Measurements from ENCODE around the gene ZNF423.

The ZNF423 gene

DNA sequence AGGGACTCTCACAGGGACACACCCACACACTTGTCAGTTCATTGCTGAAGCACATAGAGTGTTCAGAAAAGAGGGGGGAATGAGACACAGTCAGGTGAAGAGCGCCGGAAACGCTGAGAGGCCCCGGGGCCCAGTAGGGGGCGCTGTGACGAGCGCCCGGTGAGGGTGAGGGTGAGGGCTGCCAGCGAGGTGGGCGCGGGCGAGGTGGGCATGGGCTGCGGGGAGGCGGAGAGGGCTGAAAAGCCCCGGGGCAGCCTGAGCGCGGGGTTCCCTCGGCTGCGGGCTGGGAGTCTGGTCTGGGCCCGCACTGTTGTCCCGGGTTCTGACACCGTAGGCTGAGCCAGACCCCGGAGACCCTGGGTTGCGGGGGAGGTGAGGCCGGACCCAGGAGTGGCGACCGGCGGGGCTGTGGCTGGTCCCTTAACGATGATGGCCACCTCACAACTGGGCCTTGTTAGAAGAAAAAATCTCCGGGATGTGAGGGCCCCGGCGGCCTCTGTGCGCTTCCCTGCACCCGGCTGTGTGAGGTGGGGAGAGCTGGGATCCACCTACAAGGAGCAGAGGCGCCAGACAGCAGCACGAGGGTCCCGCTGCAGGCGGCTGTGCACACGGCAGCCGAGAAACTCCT lies 390.9 kb downstream of the ZNF423 start:
- no peak for DNase-seq

DNA sequence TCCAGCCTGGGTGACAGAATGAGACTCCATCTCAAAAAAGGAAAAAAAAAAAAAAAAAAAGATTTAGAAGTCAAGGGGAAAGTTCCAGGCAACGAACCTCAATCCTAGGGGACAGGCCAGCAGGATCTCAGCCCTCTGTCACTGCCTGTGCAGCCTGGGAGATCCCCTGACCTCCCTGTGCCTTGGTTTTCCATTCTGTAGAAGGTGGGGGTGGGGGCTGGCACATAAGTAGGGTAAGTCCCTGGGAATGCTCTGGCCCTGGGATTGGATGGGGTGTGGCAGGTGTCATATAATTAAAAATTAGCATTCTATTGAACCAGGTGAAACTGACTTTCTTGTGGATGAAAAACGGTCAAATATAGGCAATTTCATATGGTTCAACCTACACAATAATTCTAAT lies 391.8 kb downstream of the ZNF423 start:
- DNase-seq, result no peak

DNA sequence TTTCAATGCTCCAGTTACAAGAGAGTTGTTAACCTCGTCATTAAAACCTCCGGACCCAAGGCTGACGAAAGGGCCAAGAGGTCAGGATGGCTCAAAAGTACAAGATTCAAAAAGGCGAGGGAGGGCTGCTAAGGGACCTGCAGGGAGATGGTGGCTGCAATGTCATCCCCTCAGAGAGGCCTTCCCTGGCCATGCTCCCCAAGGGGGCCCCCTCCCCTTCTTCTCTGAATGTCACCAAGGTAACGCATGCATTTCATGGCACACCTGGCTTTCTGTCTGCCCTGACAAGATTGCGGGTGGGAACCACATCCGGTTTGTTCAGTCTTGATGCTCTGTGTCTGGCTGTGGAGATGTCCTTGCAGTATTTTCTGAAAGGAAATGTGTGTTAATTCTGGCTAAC lies 392.4 kb downstream of the ZNF423 start:
- DNase-seq, result peak; percentile 62

DNA sequence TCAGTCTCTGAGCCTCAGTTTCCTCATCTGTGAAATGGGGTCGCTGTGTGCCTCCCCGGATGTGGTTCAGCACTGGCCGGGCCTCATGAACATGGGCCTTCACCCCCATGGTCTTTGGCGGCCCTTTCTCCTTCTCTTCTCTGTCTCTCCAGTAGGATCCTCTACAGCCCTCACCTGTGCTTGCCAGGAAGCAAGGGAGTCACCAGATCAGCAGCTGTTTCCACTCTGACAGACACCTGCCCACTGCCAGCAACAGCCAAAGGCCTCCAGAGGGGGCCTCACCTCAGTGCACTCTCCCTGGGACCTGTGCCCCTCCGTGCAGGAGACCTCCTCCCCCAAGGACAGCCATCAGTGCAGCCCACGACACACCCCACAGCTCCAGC lies 392.9 kb downstream of the ZNF423 start:
- peak; percentile 79 for DNase-seq

DNA sequence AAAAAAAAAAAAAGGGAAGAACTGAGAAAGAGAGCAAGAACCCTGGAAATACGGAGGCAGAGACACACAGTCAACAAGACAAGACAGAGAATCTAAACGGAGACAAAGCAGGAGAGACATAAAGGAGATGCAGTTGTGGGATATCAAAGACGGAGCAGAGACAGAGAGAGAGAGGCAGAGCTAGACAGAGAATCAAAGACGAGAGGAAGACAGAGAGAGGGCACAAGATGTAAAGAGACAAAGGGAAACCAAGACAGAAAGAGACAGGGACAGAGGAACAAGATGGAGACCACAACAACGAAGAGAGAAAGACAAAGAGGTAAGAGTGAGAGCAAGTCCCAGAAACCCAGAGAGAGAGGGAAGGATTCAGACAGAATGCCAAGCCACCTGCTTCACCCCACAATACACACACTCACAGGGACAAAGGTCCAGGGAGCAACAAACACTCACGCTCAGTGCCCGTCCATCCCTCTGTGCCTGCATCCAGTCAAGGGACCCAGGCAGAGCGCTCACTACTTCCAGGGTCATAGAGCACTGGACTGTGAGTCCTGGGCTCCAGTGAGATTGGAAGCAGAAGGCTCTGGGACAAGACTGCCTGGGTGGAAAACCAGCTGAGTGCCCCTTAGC lies 393.4 kb downstream of the ZNF423 start:
- DNase-seq, result no peak

DNA sequence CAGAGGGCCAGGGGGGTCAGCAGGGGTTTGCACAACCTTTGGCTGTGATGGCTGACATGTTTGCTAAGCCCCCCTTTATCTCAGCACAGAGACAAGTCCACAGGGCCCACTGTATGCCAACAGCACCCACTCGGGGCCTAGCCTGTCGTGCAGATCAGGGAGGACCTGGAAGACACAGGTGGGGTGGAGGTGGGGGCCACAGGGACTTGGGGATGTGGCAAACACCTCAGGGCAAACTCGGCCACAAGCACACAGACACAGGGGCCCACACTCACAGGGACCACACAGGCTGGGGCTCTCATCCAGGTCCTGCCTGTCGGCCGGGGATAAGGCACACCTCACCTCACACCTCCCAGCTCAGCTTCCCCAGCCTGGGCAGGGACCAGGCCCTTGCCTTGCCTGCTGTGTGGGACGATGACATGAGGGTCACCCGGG lies 394.4 kb downstream of the ZNF423 start:
- no peak for DNase-seq

DNA sequence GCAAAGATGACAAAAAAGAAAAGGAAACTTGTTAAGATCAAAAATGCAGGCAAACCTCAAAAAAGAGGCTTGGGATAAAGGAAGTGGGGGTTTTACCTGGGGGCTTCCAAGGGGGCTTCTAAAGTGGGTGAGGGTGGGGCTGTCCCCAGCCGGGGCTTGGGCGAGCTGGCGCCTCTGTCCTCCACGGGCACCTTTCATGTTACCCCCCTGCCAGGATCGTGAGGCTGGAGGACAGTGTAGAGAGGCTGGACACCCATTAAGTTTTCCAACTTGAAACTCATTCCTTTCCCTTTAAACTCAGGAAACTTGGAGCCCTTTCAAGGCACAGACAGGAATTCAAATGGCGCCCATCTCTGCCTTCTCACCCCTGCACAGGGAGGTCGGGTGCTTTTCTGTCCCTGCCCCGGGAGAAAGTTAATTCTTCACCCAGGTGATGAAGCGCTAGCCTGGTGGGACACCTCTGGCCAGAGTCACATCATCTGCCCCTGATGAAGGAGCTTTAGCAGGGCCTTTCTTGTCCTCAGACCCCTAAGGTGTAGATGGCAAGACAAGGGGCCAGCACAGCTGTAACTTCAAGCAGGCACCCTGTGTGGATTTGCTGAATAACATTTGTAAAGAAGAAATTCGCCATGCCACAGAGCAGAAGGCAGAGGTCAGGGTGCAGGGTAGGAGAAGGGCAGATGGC lies 395.0 kb downstream of the ZNF423 start:
- DNase-seq, result no peak

DNA sequence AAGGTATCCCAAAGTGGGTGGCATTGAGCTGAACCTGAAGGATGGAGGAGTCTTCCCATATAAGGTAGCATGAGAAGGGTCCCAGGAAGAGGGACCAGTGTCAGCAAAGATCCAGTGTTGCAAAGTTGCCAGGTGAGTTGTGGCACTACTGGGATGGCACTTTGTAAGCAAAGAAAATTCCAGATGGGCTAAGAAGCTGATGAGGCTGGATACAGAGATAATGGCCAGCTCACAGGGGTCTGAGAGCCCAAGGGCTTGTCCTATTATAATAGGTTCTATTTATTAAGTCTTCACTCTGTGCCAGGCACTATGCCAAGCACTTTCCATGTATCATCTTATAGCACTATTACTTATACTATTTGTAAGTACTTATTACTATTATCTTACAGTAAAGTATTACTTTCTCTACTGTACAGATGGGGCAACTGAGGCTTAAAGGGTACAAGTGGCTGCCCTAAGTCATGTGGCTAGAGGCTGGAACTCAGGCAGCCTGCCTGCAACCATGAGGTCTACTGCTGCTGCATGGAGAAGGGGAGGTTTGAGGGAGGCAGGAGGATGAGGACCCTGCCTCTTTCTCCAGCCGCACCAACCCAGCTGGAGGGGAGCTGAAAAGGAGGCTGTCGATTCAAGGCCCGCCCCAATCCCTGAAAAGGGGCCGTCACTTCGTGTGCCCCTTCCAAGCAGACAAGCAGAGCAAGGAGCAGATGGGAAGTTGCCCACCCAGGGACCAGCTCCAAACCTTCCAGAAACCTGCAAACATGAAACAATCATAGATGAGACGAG lies 395.8 kb downstream of the ZNF423 start:
- no peak for DNase-seq

DNA sequence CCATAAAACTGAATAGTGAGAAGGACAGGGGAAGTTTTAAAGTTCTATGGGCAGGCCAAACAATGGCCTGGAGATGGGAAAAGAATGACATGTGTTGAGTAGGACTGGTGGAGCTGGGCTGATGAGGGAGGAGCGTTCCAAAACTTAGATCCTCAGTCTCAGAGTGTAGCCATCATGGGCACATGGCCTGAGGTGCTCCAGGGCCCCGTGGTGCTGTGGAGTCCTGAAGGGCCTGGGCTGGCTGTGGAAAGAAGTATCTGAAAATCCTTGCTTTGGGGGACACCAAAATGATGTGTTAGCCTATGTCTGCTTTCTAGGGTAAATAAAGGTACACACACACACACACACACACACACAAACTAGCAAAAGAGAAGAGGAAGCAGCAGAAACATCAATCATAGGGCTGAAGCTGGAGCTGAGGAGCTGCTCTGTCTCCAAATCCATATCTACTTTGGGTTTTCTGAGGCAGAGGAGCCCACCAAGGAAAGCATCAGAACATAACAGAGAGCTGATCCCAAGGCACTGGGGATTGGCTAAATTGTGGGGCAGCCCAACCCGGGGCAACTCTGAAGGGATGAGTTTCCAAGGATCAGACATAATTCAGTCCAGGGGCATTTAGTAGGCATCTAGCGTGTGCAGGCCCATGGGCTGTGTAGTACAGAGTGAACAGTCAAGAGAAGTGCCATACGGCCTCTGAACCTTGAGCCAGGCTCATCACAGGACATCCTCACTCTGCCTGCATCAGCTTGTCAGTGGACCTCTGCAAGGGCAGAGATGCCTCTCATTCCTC lies 397.1 kb downstream of the ZNF423 start:
- DNase-seq, result no peak

DNA sequence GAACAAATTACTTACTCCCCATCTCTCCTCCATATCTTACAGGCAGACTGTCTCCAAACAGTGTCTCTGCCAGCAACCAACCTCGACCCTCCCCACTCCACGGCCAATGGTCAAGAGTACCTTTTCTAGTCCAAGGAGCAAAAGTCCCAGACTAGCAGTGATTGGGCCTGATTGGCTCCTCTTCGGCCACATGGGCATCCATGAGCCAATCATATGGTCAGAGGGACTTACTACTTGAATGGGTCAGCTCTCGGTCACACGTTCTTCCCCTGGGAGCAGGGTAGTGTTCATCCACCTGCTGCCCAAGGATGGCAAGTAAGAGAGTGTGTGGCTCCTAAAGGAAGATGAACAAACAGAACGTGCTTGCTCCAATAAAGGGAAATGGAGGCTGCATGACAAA lies 397.7 kb downstream of the ZNF423 start:
- DNase-seq, result no peak

DNA sequence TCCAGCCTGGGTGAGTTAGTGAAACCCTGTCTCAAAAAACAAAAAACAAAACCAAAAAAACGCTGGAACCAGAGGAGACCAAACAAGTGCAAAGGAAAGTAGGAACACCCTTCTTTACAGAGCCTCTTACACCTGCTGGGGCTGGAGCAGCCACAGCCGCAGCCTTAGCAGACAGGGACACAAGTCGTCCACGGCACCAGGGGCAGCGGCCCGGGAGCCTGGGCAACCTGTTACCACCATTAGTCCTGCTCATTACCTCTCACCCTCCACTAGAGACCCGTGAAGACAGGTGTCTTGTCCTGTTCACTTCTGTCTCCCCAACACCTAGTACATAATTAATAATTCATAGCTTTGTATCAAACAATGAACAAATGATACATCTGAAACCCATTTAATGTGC lies 398.7 kb downstream of the ZNF423 start:
- no peak for DNase-seq

DNA sequence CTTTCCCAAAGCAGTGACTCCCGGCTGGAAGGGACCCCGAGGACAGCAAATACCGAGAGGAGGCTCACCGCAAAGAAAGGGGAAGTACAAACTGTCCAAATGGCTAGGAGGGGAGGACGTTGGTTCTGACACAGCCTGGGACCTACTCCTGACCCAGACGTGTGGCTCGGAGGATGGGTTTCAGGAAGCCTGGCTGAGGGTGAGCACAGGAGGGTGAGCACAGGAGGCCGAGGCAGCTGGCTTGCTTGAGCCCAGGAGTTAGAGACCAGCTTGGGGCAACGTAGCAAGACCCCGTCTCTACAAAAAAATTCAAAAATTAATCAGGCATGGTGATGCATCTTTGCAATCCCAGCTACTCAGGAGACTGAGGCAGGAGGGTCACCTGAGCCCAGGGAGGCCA lies 399.1 kb downstream of the ZNF423 start:
- no peak for DNase-seq

DNA sequence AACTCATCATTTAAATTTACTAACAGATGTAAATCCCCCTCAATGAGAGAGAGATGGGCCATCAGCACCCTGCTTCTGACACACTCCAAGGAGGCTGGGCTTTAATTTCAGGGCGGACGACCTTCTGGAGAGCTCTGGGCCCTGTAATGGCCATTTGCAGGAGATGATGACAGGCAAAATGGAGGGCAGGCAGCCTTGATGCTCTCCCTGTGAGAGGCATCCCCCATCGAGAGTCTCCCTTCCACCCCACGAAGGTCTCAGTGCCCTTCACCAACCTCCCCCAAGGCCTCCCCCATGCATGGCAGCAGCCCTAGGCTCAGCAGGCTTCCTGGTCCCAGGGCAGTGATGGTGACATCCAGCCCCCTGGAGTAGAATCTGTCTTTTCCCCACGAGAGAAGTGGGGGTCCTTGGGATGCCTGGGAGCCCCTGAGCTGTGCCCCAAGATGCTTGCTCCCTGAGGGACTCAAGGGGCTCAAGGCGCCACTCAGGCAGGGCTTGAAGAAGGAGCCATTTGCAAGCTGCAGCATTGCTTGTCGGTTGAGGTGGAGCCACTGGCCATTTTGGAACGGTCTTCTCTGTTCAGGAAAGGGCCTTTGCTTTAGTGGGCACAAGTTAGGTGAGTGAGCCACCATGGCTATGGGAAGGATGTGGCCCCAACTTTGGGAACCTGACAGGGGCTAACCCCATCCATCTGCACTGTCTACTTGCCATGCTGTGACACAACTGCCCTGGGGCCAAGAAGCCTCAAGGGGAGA lies 399.7 kb downstream of the ZNF423 start:
- no peak for DNase-seq

DNA sequence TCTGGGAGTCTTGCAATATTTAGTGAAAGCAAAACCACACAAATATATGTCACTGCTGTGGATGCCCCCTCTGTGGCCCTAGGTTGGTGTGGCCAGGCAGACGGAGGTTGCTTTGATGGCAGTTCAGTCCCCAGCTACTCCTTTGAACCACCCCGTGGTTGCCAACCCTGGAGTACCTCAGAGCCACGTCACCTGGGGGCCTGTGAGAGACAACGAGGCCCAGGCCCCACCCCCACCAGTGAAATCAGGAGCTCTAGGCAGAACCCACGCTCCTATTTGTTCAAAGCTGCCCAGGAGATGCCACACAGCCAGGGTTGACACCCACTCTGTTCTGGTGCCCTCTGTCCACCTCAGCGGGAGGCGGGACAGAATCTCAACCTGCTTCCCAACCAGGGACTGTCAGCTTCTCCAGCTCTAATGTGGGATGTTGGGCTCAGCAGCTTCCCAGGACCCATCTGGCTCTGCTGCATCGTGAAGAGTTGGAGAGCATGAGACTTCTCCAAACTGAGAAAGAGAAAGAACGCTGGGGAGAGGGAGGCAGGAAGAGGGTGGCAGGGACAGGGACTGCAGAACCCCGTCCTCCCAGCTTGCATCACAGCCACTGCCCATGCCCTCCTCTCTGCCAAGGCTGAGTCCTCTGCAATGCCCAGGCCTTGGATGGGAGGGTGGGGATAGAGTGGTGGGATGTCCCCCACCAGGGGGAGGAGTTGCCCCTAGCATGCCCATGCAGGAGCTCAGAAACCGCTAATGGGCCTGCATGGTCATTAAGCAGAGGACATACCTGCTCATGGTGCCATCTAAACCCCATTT lies 400.5 kb downstream of the ZNF423 start:
- no peak for DNase-seq

DNA sequence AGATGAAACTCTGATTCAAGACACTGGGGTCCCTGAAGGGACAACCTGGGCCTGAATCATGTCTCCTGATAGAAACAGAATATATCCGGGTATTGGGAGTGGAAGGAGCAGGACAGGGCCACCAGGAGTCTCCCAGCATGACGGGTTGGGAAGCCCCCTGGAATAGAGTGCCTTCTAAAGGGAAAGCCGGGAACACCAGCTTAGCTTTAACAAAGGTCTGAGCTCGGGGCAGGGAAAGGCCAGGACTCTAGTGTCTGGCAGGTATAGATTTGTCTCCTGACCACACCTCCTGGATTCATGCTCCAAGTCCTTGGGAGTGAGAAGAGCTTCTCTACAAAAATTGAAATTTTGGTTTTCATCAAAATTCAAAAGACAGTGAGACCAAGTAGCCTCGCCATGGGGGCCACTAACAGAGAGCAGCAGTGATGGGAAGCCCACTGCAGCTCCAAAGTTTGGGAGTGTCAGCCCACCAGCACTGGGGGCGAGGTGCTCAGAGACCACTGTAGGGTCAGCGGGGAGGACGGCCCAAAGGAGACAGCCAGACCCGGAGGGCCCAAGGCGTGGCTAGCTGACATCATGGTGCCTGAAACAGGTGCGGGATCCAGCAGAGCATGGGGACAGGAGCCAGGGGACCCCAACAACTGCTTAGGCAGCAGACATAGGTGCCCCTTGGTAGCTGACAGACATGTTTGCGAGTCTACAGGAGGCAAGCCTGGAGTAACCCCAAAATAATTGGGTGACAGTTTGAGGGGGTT lies 401.3 kb downstream of the ZNF423 start:
- no peak for DNase-seq

DNA sequence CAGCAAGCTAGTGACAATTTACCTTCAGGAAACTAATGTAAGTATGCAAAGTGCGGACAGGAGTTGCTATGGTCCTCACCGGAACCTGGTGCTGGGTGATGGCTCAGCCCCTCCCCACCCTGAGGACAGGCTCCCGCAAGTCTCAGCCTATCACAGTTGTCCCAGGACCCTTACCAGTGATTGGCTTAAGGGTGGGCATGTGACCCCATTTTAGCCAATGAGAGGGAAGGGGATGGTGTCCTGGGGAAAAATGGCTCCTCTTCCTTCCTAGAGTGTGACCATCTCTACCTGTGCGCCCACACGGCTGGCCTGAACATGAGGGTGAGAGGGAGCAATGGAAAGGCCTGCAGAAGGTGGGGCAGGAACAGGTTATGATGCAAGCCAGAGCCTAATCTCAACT lies 401.9 kb downstream of the ZNF423 start:
- DNase-seq, result no peak

DNA sequence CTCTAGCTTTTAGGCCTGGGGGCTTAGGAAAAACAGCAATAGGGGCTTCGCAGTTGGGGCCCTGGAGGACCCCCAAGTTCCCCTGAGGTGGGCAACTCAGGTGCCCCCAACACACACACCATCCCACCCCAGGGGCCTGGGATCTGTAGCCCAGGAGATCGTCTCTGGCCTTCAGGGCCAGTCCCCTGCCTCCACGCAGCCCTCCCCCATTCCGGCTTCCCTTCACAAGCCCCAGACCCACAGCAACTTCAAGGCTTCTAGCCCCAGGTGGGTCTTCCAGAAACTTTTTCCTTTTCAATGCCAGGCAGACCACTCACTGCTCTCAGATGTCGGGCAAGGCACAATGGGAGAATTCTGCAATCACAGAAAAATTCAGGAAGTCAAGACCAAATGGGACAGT lies 402.9 kb downstream of the ZNF423 start:
- no peak for DNase-seq

DNA sequence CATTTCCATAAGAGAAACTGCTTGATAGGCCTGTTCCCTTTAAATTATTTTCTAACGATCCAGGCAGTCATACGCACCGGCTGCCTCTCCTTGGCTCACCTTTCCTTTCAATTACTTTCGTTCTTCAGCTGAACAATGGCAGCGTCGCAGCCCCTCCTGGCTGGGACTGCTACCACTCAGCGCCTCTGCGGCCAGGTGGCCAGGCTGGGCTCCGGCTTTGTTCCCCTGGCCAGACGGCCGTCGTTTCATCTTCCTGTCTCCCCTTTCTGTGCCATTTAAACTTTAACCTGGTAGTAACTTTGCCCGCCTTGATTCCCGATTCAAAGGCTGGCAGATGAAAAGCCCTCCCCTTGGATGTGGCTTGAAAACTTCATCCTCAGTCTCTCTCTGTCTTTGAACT lies 403.3 kb downstream of the ZNF423 start:
- DNase-seq, result no peak

DNA sequence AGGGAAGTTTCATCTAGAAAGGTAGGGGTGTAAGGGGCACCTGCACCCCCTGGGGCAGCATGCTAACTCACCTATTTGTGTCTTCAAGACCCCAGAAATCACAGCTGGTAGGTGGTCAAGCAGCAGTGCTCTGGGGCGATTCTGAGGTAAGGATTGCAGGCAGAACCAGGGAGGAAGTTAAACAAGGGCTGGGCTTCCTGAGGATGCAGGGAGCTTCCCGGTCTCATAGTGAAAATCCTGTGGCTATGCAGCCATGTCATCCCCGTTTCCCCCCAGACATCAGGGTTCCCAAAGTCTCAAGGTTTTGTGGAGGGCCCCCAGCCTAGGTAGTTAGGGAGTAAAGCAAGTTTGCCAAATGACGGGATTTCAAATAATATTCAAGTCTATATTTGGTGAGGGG lies 403.8 kb downstream of the ZNF423 start:
- no peak for DNase-seq

DNA sequence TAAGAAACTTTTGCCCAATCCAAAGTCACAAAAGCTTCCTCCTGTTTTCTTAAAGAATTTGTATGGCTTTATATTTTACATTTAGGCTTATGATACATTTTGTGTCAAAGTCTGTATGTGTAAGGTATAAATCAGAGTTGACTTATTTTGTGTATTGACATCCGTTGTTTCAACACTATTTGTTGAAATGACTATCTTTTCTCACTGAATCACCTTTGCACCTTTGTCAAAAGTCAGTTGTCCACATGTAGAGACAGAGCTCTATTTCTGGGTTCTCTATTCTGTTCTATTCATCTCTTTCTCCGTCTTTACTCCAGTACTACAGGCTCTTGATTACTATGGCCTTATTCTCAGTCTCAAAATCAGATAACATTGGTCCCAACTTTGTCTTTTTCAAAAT lies 409.1 kb downstream of the ZNF423 start:
- no peak for DNase-seq

DNA sequence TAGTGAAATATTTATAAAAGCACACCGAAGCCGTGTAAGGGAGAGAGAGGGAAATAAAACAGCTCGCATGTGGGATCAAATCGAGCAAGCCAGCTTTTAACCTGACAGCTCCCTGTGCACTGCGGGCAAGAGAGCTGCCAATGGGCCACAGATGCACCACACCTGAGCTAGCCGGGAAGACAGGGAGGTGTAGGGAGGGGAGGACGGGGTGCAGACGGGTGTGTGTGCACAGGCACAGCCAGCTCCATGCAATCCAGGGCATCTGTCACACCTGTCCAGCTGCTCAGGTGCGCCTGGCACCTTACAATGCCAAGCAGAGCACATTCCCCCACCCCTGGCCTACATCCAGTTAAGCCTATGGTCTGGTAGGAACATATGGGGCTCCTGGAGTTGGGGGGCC lies 412.3 kb downstream of the ZNF423 start:
- DNase-seq, result peak; percentile 88

Data from NCI-H2171 treated with DMSO at 0.1 percent for 48 hours (cell line).